NCI-H524 (cell line): ENCODE measurements around the gene KCTD4.

Experiments used
- DNase-seq, 2 experiments: peaks; one replicate each; lab custom pipeline; 2025; lab: John Stamatoyannopoulos, UW

The KCTD4 gene

DNA sequence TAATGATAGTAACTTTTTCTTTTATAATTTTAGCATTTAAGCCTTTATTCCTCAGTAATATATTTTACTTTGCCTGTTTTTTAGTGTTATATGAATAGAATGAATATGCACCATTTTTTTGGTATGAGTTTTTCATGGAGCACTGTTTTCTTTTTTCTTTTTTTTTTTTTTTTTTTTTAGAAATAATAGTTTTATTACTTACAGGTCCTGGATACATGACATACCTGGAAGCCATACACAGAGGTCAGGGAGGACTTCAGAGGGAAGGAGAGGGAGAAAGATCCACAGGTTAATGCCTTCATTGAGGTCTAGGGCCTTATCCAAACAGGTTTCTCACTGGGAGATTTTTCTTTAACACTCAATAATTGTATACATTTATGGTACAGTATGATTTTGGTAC is 26.4 kb downstream of the KCTD4 start:
- no peak for DNase-seq

GRCh38 chr13:45168555-45168930 is 32.3 kb downstream of the KCTD4 start:
- no peak for DNase-seq

DNA sequence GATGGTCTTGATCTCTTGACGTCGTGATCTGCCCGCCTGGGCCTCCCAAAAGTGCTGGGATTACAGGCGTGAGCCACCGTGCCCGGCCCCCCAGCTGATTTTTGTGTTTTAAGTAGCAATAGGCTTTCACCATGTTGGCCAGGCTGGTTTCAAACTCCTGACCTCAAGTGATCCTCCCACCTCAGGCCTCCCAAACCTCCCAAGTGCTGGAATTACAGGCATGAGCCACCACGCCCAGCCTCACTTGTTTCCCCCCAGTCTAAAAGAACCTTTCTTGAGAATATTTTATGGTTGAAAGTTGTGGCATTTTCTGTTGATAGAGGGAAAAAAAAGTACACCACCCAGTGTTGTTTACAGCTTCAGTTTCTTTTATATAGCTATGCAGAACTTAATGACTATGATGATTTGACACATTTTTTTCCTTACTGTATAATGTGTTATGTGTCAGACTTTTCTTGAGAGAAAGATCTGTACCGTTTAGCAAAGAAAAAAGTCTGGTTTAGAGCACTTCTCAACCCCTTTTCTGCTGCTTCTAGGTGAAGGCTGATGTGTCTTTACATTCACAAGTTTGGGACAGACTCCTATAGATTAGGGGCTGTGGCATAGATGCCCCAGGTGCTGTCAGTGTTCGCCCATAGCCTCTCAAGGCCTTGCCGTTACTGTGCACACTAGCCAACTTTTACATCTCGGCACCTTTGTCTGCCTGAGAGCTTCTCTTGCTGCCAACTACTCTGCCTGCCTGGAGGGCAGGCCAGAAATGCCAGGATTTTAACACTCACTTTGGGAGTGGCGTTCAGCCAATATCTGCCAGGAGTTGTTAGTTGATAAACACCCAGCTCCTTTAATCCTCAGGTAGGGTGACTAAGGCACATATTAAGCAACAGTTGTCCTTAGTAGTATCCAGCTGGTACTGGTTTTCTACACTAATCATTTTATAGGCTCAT is 33.0 kb downstream of the KCTD4 start:
- DNase-seq: no peak

GRCh38 chr13:45166858-45167257 is 34.0 kb downstream of the KCTD4 start:
- no peak for DNase-seq

- no peak for DNase-seq
Measured at GRCh38 chr13:45162821-45163220, 38.0 kb downstream of the KCTD4 start.

DNA sequence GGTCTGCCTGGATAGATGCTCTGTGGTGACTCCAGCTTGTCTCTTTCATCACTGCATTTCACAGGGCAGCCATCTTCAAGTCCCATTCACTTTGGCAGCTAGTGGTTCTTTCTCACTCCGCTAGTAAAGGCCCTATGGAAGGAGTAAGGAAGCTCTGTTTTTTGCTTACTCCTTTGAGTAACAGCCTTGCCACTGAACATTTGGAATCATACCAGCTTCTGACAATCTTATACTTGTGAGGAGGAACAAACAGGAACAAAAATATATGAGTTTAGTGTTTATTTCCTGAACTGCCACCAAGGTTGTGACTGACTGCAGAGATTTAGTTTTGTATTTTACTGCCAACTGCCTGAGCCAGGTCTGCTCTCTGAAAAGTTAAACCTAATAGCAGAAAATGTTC is 38.7 kb downstream of the KCTD4 start:
- no peak for DNase-seq

- no peak for DNase-seq
Measured at GRCh38 chr13:45156565-45157361, 44.1 kb downstream of the KCTD4 start.

GRCh38 chr13:45149964-45150363 is 50.9 kb downstream of the KCTD4 start:
- DNase-seq: no peak

DNA sequence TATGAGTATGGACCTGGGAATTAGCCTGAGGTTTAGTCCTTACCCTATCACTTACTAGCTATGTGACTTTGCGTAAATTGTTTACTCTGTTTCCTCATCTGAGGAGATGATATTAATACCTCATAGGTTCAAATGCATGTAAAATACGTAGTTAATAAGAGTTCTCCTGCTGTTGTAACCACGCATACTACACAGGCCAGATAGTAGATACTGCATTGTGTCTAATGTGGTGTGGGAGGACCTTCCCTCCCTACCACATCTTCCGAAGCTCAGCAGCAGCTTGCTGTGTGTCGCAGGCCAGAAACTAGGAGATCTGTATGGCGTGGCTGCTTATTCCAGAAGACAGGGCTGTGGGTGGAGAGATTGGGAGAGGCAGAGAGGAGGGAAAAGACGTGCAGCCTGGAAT is 57.5 kb downstream of the KCTD4 start:
- DNase-seq: no peak
